Lower lobe of right lung (tissue), 2 donors: Measurements from ENCODE around the gene CHID1. TPM values are rescaled to one million over a fixed set of nuclear protein-coding genes. Genes with fewer than 3 reads are reported as not detected.

Source experiments
- ATAC-seq, 2 donors: fragments of 200-7000 bp; cut with Tn5 transposase; one replicate each; pipeline ENCODE4 v1.9.1; 2020 to 2022; ENCODE audit warnings: mild to moderate bottlenecking in 2 of 2, moderate library complexity in 2 of 2
- DNase-seq: peaks from one replicate; pipeline ENCODE4 v3.0.0-alpha.2; 2020
- H3K27ac ChIP-seq: fragments of 200-600 bp; one replicate; pipeline ENCODE4 v1.8.0; 2022
- H3K27me3 ChIP-seq: fragments of 200-600 bp; one replicate; pipeline ENCODE4 v1.8.0; 2022; ENCODE audit warnings: low read depth
- H3K36me3 ChIP-seq: fragments of 200-600 bp; one replicate; pipeline ENCODE4 v1.8.0; 2022; ENCODE audit warnings: mild to moderate bottlenecking
- H3K4me1 ChIP-seq: fragments of 200-600 bp; one replicate; pipeline ENCODE4 v1.8.0; 2022
- H3K4me3 ChIP-seq: fragments of 200-600 bp; one replicate; pipeline ENCODE4 v1.8.0; 2022; ENCODE audit warnings: mild to moderate bottlenecking
- H3K9me3 ChIP-seq: fragments of 200-600 bp; one replicate; pipeline ENCODE4 v1.8.0; 2022
- intact Hi-C: fragments of 100-400 bp; cut with DNase I; formaldehyde crosslinking; loops from one replicate; pipeline ENCODE4 v1.11.0; 2022
- total RNA-seq: library from RNA; stranded (reverse); fragmentation: NEBNext Ultra II Directional; extraction: Animal tissue kit (Norgen Biotek cat#: 25700); gene quantifications from one replicate; pipeline ENCODE4 v1.2.1, GENCODE V29; 2021
- TF ChIP-seq, protein P1 (sequence below): fragments of 200-600 bp; IDR thresholded peaks from one replicate; pipeline ENCODE4 v1.8.0; 2022; ENCODE audit warnings: antibody characterized with exemption, mild to moderate bottlenecking
- donor health status: DM: no; HTN: yes; CAD: no; lungs with severe emphysema.

The CHID1 gene
- total RNA-seq, 1 donor from 2014 or later: 65.0 TPM

DNA sequence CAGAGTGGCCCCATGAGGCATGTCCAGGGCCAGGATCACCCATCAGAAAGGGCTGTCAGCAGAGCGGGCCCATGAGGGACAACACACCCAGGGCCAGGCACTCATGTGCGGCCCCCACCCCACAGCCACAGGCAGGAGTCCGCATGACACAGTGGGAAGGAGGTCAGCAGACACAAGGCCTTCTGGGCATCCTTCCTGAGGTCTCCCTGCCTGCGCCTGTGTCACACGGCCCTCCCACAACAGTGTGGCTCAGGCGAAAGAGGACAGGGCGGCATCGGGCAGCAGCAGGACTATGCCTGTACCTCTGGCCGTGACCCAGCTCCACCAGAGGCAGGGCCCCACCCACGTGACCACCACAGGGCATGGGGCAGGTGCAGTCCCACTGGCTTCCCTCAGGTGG is 27.1 kb downstream of the CHID1 start:
- H3K4me3 ChIP-seq: no peak overlapping the region
- TF ChIP-seq, protein P1, sequence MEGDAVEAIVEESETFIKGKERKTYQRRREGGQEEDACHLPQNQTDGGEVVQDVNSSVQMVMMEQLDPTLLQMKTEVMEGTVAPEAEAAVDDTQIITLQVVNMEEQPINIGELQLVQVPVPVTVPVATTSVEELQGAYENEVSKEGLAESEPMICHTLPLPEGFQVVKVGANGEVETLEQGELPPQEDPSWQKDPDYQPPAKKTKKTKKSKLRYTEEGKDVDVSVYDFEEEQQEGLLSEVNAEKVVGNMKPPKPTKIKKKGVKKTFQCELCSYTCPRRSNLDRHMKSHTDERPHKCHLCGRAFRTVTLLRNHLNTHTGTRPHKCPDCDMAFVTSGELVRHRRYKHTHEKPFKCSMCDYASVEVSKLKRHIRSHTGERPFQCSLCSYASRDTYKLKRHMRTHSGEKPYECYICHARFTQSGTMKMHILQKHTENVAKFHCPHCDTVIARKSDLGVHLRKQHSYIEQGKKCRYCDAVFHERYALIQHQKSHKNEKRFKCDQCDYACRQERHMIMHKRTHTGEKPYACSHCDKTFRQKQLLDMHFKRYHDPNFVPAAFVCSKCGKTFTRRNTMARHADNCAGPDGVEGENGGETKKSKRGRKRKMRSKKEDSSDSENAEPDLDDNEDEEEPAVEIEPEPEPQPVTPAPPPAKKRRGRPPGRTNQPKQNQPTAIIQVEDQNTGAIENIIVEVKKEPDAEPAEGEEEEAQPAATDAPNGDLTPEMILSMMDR: no peak
- peaks cover 46% of the 10 kb centered on the region for H3K36me3 ChIP-seq
- ATAC-seq: no peak
- no peaks in the 10 kb centered on the region for H3K4me1 ChIP-seq
- no peaks in the 10 kb centered on the region for H3K27me3 ChIP-seq
- DNase-seq: no peak
- H3K27ac ChIP-seq: no peak overlapping the region
- no peaks in the 10 kb centered on the region for H3K9me3 ChIP-seq
- intact Hi-C loops: no loop called here

DNA sequence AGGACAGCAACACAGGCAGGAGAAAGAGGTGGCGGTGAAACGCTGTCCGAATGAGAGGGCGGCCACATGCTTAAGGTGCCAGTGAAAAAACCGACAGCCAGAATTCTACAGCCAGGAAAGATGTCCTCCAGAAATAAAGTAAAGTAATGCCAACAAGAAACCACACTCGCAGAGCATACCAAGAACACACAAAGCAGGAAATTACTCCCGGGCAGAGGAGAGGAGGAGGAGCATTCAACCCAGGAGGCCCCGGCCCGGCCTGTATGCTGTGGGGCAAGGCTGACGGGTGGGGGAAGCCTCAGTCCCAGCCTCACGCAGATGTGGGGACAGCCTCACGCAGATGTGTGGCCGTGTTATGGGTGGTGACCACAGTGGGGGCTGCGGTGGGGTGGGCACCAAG is 28.0 kb downstream of the CHID1 start:
- Histone ChIP-seq H3K9me3 (no peaks in the 10 kb centered on the region), H3K27me3 (no peaks in the 10 kb centered on the region), H3K27ac (no peak overlapping the region), H3K4me3 (no peak overlapping the region), H3K4me1 (no peaks in the 10 kb centered on the region), H3K36me3 (peaks cover 42% of the 10 kb centered on the region)
- DNase-seq (no peak), ATAC-seq (no peak)
- TF ChIP-seq, protein P1: no peak
- intact Hi-C loops: no loop called here

DNA sequence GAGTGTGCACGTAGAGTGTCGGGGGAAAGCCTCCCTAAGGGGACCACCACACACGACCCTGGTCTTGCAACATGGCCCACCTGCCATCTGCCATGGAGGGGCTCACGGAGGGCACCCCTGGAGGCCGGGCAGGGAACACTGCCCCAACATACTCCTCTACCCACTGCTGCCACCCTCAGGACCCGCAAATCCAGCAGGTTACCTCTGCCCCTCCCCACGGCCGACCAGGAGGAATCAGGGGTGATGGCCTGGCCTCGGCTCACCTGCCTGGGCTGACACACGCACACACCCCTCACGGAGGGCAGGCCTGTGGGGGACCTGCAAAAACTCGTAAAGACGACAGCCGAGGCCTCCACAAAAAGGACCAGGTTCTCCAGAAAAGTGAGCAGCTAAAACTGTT is 30.2 kb downstream of the CHID1 start:
- DNase-seq (no peak), ATAC-seq (no peak)
- H3K9me3 ChIP-seq: no peaks in the 10 kb centered on the region
- no peak overlapping the region for H3K4me3 ChIP-seq
- H3K4me1 ChIP-seq: no peaks in the 10 kb centered on the region
- intact Hi-C loops: no loop called here
- H3K27me3 ChIP-seq: no peaks in the 10 kb centered on the region
- peaks cover 31% of the 10 kb centered on the region for H3K36me3 ChIP-seq
- TF ChIP-seq, protein P1: no peak
- no peak overlapping the region for H3K27ac ChIP-seq

DNA sequence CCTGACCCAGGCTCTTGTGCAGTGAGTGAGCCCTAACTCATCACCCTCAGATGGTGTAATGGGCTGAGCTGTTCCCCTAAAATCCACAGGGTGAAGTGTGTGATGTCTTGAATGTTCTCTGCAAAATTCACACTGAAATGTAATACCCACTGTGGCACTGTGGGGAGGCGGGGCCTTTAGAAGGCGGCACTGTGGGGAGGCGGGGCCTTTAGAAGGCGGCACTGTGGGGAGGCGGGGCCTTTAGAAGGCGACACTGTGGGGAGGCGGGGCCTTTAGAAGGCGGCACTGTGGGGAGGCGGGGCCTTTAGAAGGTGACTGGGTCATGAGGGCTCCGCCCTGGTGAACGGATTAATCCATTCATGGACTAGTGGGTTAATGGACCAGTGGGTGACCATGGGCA is 33.0 kb downstream of the CHID1 start:
- H3K27me3 ChIP-seq: no peaks in the 10 kb centered on the region
- H3K27ac ChIP-seq: no peak overlapping the region
- ATAC-seq (no peak), DNase-seq (no peak)
- TF ChIP-seq, protein P1: no peak
- intact Hi-C loops: no loop called here
- H3K36me3 ChIP-seq: peaks cover 20% of the 10 kb centered on the region
- H3K4me3 ChIP-seq: no peak overlapping the region
- H3K4me1 ChIP-seq: no peaks in the 10 kb centered on the region
- no peaks in the 10 kb centered on the region for H3K9me3 ChIP-seq

DNA sequence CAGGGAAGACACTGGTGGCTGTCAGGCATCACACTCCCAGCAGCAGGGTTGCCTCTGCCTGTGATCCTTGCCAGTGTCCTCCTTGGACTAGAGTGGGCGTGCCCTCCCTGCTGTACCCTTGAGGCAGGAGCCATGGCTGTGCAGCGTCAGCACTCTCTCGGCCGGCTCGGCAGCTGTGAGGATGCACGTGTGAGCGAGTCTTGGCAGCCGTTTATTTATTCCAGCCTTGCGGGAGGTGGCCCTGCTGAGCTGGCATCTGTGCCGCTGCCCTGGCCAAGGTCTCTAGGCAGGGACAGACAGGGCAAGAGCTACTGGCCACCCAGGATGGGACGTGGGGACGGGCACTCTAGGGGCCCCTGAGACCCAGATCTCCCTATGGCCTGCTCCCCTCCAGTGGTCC is 34.1 kb downstream of the CHID1 start:
- Histone ChIP-seq H3K36me3 (peaks cover 14% of the 10 kb centered on the region), H3K27me3 (no peaks in the 10 kb centered on the region), H3K4me3 (no peak overlapping the region), H3K9me3 (no peaks in the 10 kb centered on the region), H3K4me1 (no peaks in the 10 kb centered on the region), H3K27ac (no peak overlapping the region)
- ATAC-seq: peak in 1 of 2 donors; percentile 15
- TF ChIP-seq, protein P1: no peak
- intact Hi-C loops: no loop called here
- DNase-seq: no peak

DNA sequence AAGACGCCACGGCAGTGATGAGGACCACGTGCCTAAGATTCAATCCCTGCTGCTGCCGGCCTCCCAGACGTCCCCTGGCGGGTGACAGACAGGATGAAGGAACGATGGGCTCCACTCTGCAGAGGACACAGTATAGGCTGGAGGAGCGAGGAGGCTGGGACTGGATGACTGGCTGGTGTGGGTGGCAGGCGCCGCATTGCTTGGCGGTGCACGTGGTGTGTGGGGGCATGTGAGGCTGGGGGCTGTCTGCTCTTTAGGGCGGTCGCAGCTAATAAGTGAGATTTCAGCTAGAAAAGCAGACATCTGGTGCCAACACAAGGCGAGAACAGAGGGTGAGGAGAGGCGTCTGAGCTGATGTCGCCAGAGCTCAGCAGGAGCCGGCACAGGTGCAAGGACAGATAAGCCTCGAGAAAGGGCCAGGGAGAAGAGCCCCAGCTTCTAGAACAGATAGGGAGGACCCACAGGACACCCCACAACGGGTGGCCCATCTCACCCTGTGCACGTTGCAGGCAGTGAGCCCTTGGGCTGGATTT is 34.8 kb downstream of the CHID1 start:
- no peak for DNase-seq
- no peaks in the 10 kb centered on the region for H3K9me3 ChIP-seq
- H3K4me3 ChIP-seq: no peak overlapping the region
- H3K36me3 ChIP-seq: peaks cover 14% of the 10 kb centered on the region
- no peaks in the 10 kb centered on the region for H3K27me3 ChIP-seq
- TF ChIP-seq, protein P1: no peak
- H3K27ac ChIP-seq: no peak overlapping the region
- H3K4me1 ChIP-seq: no peaks in the 10 kb centered on the region
- no peak for ATAC-seq
- intact Hi-C loops: no loop called here
